Epithelial cell of proximal tubule (primary cell): ENCODE data around the gene ATP2B2. TPM values are rescaled to one million over a fixed set of nuclear protein-coding genes. Genes with fewer than 3 reads are reported as not detected.

Experiments used
- DNase-seq: peaks from one replicate; pipeline ENCODE4 v3.0.0-alpha.2; 2011; ENCODE audit warnings: low read depth
- H3K4me3 ChIP-seq: 2 replicates; pipeline ENCODE4 v1.5.1; 2011; ENCODE audit warnings: low read depth, mild to moderate bottlenecking, low read length
- CTCF ChIP-seq: conservative IDR thresholded peaks from 2 replicates; pipeline ENCODE4 v1.5.1; 2012; ENCODE audit warnings: low read depth, mild to moderate bottlenecking, low read length
- total RNA-seq: library from RNA; depleted of rRNA; stranded (reverse); fragments of >200 nt; gene quantifications from 2 replicates; pipeline ENCODE4 v1.2.3, GENCODE V29; 2015

The ATP2B2 gene
- total RNA-seq, 1 donor from 2014 or later, result not detected

DNA sequence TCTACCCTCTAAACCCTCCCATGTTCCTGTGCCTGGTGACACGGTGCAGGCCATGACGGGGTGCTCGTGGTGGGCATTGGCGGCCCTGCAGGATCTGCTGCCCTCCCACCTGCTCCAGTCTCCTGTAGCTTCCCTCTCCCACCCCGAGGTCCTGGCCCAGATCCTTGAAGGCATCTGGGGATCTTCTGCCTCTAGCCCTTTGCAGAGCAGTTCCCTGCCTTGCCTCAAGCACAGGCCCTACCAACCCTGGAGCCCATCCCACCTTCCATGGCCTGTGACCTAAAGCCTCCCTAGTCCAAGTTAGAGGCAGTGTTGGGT, 157.0 kb downstream of the ATP2B2 start:
- no peak for TF ChIP-seq CTCF
- H3K4me3 ChIP-seq, result no peak overlapping the region
- no peak for DNase-seq

- no peak for TF ChIP-seq CTCF
- no peak overlapping the region for H3K4me3 ChIP-seq
- DNase-seq, result no peak
Measured at GRCh38 chr3:10347648-10348403, 157.6 kb downstream of the ATP2B2 start.

DNA sequence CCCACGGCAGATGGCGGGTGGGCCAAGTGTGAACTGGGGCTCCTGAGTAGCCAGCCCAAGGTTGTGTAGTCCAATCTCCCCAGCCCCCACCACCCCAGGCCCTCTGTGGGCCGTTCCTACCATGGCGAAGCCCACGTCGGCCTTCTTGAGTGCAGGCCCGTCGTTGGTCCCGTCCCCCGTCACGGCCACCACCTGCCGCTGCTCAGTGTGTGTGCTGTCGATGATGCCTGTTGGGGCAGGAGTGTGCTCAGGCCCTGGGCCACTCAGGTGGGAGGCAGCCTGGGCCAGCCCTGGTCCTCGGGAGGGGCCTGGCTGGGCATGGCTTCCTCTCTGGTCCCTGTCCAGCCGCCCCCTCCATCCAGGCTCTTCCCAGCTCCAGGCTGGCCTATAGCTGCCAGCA, 159.5 kb downstream of the ATP2B2 start:
- no peak overlapping the region for H3K4me3 ChIP-seq
- no peak for DNase-seq
- TF ChIP-seq CTCF, result no peak

- H3K4me3 ChIP-seq, result no peak overlapping the region
- TF ChIP-seq CTCF, result no peak
- no peak for DNase-seq
Measured at GRCh38 chr3:10344944-10345575, 160.3 kb downstream of the ATP2B2 start.

DNA sequence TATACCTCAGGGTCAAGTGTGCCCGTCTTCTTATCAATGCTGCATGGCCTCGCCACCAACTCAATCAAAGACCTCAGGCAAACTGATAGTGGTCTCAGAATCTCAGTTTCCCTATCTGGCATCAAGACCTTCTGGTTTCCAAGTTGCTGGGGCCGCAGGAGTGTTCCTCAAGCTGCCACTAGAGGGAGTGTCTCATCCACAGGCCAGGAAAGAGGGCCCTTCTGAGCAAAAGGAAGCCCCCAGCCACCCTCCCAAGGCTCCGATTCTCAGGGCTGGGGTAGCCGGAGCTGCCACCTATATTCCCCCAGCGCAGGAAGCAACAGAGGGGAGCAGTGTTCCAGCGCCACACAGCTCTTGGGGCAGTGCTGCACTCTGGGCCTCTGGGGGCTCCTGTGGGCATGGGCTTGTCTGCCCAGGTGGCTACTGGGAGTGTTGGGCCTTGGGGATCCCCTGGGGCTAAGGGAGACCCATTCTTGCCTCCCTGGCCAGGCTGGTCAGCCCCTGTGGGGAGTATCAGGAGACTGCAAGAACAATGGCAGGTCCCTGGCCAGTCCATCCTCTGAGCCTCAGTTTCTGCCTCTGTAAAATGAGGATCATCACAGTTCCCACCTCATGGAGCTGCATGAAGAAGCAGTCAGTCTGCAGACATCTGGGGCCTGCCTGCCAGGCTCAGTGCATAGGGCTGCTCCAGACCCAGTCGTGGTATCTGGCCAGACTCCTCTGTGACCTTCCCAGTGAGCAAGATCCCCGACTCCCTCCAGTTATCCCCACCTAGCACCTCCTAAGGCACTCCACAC, 161.0 kb downstream of the ATP2B2 start:
- DNase-seq, result no peak

GRCh38 chr3:10343526-10343925, 161.9 kb downstream of the ATP2B2 start:
- DNase-seq, result no peak
- H3K4me3 ChIP-seq, result no peak overlapping the region
- TF ChIP-seq CTCF, result no peak

More for the DNA sequence above, 161.0 kb downstream of the ATP2B2 start:
- peak; percentile 92 for TF ChIP-seq CTCF
- no peak overlapping the region for H3K4me3 ChIP-seq
